ENCODE data around the gene PLPP2.

The PLPP2 gene

GRCh38 chr19:291006-291521 is at the start of gene PLPP2:
PLPP2 (minus strand) TSS chr19:291403; CDS start chr19:291336, 67 bp downstream.
- TF ChIP-seq CTCF (IDR thresholded peaks at IDR 0.05; ENCODE audit: borderline replicate concordance, extremely low read depth, low read length, poor library complexity, severe bottlenecking) (no peak), EZH2 (IDR thresholded peaks at IDR 0.05; ENCODE audit: borderline replicate concordance, low read depth, low read length, severe bottlenecking) (no peak)
- Histone ChIP-seq H3K27me3 (ENCODE audit: insufficient read depth, low read length, poor library complexity) (no peaks in the 10 kb centered on the region), H3K36me3 (ENCODE audit: insufficient read depth, low read length) (no peaks in the 10 kb centered on the region), H3K4me2 (ENCODE audit: insufficient read depth, low read length) (no peak within 1 kb of the TSS), H3K27ac (ENCODE audit: low read length) (no peak within 1 kb of the TSS), H3K9ac (ENCODE audit: low read depth, low read length) (no peak within 1 kb of the TSS), H3K4me3 (ENCODE audit: low read depth in 1 of 2, low read length in 2 of 2) (no peak within 1 kb of the TSS), H3K4me1 (ENCODE audit: insufficient read depth, low read length) (no peaks in the 10 kb centered on the region), H3K9me3 (ENCODE audit: insufficient read depth, low read length, severe bottlenecking) (no peaks in the 10 kb centered on the region), H2AFZ (ENCODE audit: low read depth, low read length) (no peak within 1 kb of the TSS), H3K79me2 (ENCODE audit: insufficient read depth, low read length) (no peaks in the 10 kb centered on the region), H4K20me1 (ENCODE audit: insufficient read depth, low read length) (no peaks in the 10 kb centered on the region)
- ATAC-seq (ENCODE audit: insufficient read depth, low read depth) (no peak), DNase-seq (no peak)

DNA sequence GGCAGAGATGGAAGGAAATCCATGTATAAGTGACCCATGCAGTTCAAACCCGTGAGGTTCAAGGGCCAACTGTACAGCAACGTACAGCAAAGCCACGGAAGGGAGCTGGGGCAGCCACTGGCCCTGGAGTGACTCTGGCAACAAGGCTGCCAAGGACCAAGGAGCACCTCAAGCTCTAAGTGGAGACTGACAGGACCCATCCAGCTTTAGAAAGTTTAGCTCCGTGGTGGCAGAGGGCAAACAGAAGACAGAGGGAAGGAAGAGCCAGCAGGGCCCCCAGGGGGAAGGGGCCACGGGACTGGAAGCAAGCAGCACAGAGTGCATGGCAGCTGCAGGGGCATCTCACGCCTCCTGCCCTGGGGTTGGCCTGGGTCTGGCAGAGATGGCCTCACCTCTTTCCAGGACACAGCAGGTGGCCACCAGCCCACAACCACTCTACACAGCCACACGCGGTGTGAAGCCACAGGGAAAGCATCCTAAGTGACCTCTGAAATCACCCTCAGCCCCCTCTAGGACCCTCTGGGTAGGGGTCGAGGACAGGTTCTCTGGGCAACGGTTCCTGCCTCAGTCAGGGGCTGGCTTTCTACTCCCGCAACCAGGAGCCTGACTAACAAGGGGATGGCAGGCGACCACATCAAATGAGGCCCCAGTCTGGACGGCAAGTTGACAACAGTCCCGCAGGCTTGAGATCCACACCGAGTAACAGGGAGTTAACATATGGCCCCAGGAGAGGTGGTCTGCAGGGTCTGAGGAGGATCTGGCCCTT is 49.6 kb upstream of the PLPP2 start:
- H3K27ac ChIP-seq (ENCODE audit: low read length): no peak overlapping the region
- H3K36me3 ChIP-seq (ENCODE audit: insufficient read depth, low read length): peaks cover 47% of the 10 kb centered on the region
- H4K20me1 ChIP-seq (ENCODE audit: insufficient read depth, low read length): peaks cover 52% of the 10 kb centered on the region

GRCh38 chr19:339262-339887 is 48.2 kb upstream of the PLPP2 start:
- Histone ChIP-seq H3K27ac (ENCODE audit: low read length) (no peak overlapping the region), H3K27me3 (ENCODE audit: insufficient read depth, low read length, poor library complexity) (no peaks in the 10 kb centered on the region), H3K4me2 (ENCODE audit: insufficient read depth, low read length) (peak overlapping the region; percentile 16; the same call in 1 of the 2 replicates), H4K20me1 (ENCODE audit: insufficient read depth, low read length) (peaks cover 67% of the 10 kb centered on the region), H3K79me2 (ENCODE audit: insufficient read depth, low read length) (peaks cover 96% of the 10 kb centered on the region), H3K36me3 (ENCODE audit: insufficient read depth, low read length) (peaks cover 61% of the 10 kb centered on the region), H2AFZ (ENCODE audit: low read depth, low read length) (no peak overlapping the region), H3K9me3 (ENCODE audit: insufficient read depth, low read length, severe bottlenecking) (no peaks in the 10 kb centered on the region), H3K4me3 (ENCODE audit: low read depth in 1 of 2, low read length in 2 of 2) (no peak overlapping the region), H3K9ac (ENCODE audit: low read depth, low read length) (no peak overlapping the region), H3K4me1 (ENCODE audit: insufficient read depth, low read length) (peaks cover 46% of the 10 kb centered on the region)
- ATAC-seq (ENCODE audit: insufficient read depth, low read depth) (no peak), DNase-seq (no peak)
- TF ChIP-seq EZH2 (IDR thresholded peaks at IDR 0.05; ENCODE audit: borderline replicate concordance, low read depth, low read length, severe bottlenecking) (no peak), CTCF (IDR thresholded peaks at IDR 0.05; ENCODE audit: borderline replicate concordance, extremely low read depth, low read length, poor library complexity, severe bottlenecking) (no peak)

More for the DNA sequence above, 49.6 kb upstream of the PLPP2 start:
- Histone ChIP-seq H3K9me3 (ENCODE audit: insufficient read depth, low read length, severe bottlenecking) (no peaks in the 10 kb centered on the region), H3K27me3 (ENCODE audit: insufficient read depth, low read length, poor library complexity) (no peaks in the 10 kb centered on the region), H3K9ac (ENCODE audit: low read depth, low read length) (no peak overlapping the region), H2AFZ (ENCODE audit: low read depth, low read length) (no peak overlapping the region), H3K79me2 (ENCODE audit: insufficient read depth, low read length) (peaks cover 82% of the 10 kb centered on the region), H3K4me1 (ENCODE audit: insufficient read depth, low read length) (peaks cover 55% of the 10 kb centered on the region), H3K4me3 (ENCODE audit: low read depth in 1 of 2, low read length in 2 of 2) (0 out of 4 replicates have a peak overlapping the region, but pooled peaks of 1 of the 2 experiments have one; percentile 7), H3K4me2 (ENCODE audit: insufficient read depth, low read length) (peak overlapping the region; percentile 85)
- TF ChIP-seq CTCF (IDR thresholded peaks at IDR 0.05; ENCODE audit: borderline replicate concordance, extremely low read depth, low read length, poor library complexity, severe bottlenecking): no peak
- no peak for TF ChIP-seq EZH2 (IDR thresholded peaks at IDR 0.05; ENCODE audit: borderline replicate concordance, low read depth, low read length, severe bottlenecking)
- ATAC-seq (ENCODE audit: insufficient read depth, low read depth) (no peak), DNase-seq (no peak)

Data from DND-41 (cell line).